HepG2 (cell line): ENCODE data around the gene MRPL43. TPM values are rescaled to one million over a fixed set of nuclear protein-coding genes. Genes with fewer than 3 reads are reported as not detected.

Experiments used
- ATF3 ChIP-seq: sonication (generic); formaldehyde crosslinking; IDR thresholded peaks from 2 replicates; pipeline ENCODE4 v1.4.0; 2020; ENCODE audit warnings: missing genetic modification reagents
- CC2D1A ChIP-seq: sonication (generic); formaldehyde crosslinking; IDR thresholded peaks from 2 replicates; pipeline ENCODE4 v1.8.1; 2023; ENCODE audit warnings: mild to moderate bottlenecking, missing genetic modification reagents
- FOXA3 ChIP-seq: IDR thresholded peaks from 2 replicates; pipeline ENCODE4 v1.6.1; 2016; ENCODE audit warnings: missing genetic modification reagents, missing compliant biosample characterization
- KLF12 ChIP-seq: sonication (generic); formaldehyde crosslinking; IDR thresholded peaks from 2 replicates; pipeline ENCODE4 v1.4.0; 2020; ENCODE audit warnings: missing genetic modification reagents, borderline replicate concordance
- MYC ChIP-seq: sonication (generic); formaldehyde crosslinking; IDR thresholded peaks from 2 replicates; pipeline ENCODE4 v1.9.0; 2021; ENCODE audit warnings: missing genetic modification reagents, borderline replicate concordance
- NCOA2 ChIP-seq: sonication (generic); formaldehyde crosslinking; IDR thresholded peaks from 2 replicates; pipeline ENCODE4 v1.8.0; 2022; ENCODE audit warnings: inconsistent platforms
- NRL ChIP-seq: sonication (generic); formaldehyde crosslinking; IDR thresholded peaks from 2 replicates; pipeline ENCODE4 v1.5.0; 2020; ENCODE audit warnings: missing genetic modification reagents, mild to moderate bottlenecking, moderate library complexity, borderline replicate concordance
- PHF8 ChIP-seq: sonication (generic); formaldehyde crosslinking; IDR thresholded peaks from 2 replicates; pipeline ENCODE4 v1.5.0; 2020; ENCODE audit warnings: missing genetic modification reagents
- PITX1 ChIP-seq: sonication (generic); formaldehyde crosslinking; IDR thresholded peaks from 2 replicates; pipeline ENCODE4 v1.5.1; 2020; ENCODE audit warnings: mild to moderate bottlenecking, missing genetic modification reagents
- PPARG ChIP-seq: conservative IDR thresholded peaks from 2 replicates; pipeline ENCODE4 v1.6.1; 2016; ENCODE audit warnings: missing biosample characterization, missing genetic modification reagents
- RBFOX2 ChIP-seq: fragments of 200-400 bp; formaldehyde crosslinking; IDR thresholded peaks from 2 replicates; pipeline ENCODE4 v1.6.1; 2017; ENCODE audit warnings: low read depth, mild to moderate bottlenecking, low read length
- RFX3 ChIP-seq: IDR thresholded peaks from 2 replicates; pipeline ENCODE4 v1.6.1; 2016; ENCODE audit warnings: missing biosample characterization, missing genetic modification reagents
- TARDBP ChIP-seq: sonication (generic); formaldehyde crosslinking; IDR thresholded peaks from 2 replicates; pipeline ENCODE4 v1.8.0; 2022; ENCODE audit warnings: mild to moderate bottlenecking, missing genetic modification reagents
- TEAD3 ChIP-seq: optimal IDR thresholded peaks from 2 replicates; pipeline ENCODE3; 2016; ENCODE audit warnings: borderline replicate concordance
- YEATS4 ChIP-seq: sonication (generic); formaldehyde crosslinking; IDR thresholded peaks from 2 replicates; pipeline ENCODE4 v1.4.0; 2020; ENCODE audit warnings: missing genetic modification reagents, borderline replicate concordance
- ZBTB2 ChIP-seq: sonication (generic); formaldehyde crosslinking; IDR thresholded peaks from 2 replicates; pipeline ENCODE4 v1.8.0; 2022; ENCODE audit warnings: low read depth, missing genetic modification reagents
- ZNF263 ChIP-seq: sonication (generic); formaldehyde crosslinking; IDR thresholded peaks from 2 replicates; pipeline ENCODE4 v1.4.0; 2020; ENCODE audit warnings: missing genetic modification reagents
- ZNF281 ChIP-seq: sonication (generic); formaldehyde crosslinking; IDR thresholded peaks from 2 replicates; pipeline ENCODE4 v1.4.0; 2020; ENCODE audit warnings: missing genetic modification reagents, borderline replicate concordance
- ZNF367 ChIP-seq: sonication (generic); formaldehyde crosslinking; IDR thresholded peaks from 2 replicates; pipeline ENCODE4 v1.4.0; 2020; ENCODE audit warnings: missing genetic modification reagents, borderline replicate concordance
- ZNF567 ChIP-seq: sonication (generic); formaldehyde crosslinking; IDR thresholded peaks from 2 replicates; pipeline ENCODE4 v1.8.1; 2023; ENCODE audit warnings: mild to moderate bottlenecking, missing genetic modification reagents, borderline replicate concordance
- ZNF724P ChIP-seq: sonication (generic); formaldehyde crosslinking; IDR thresholded peaks from 2 replicates; pipeline ENCODE4 v1.8.0; 2022; ENCODE audit warnings: missing genetic modification reagents, borderline replicate concordance
- polyA plus RNA-seq, 8 experiments: library from polyadenylated mRNA; depleted of rRNA in 3 of 8; stranded (reverse) in 7 of 8; unstranded in 1 of 8; fragments of >200 nt; fragmentation: Illumina TruSeq in 4 of 8; extraction: Trizol in 4 of 8; gene quantifications; 2 replicates each; pipeline versions ENCODE4 v1.2.1 to v1.2.3, GENCODE V29; 2011 to 2016; ENCODE audit warnings: low read depth in 4 of 8, missing spikeins in 1 of 8, mixed read lengths in 1 of 8; ENCODE audit not compliant: insufficient read depth in 1 of 8
- total RNA-seq, 5 experiments: library from RNA; depleted of rRNA; stranded (reverse); fragments of >200 nt; fragmentation: Illumina TruSeq; extraction: Trizol; gene quantifications; 2 replicates each; pipeline ENCODE4 v1.2.3, GENCODE V29; 2016; ENCODE audit warnings: low read depth in 1 of 5
- TF ChIP-seq, protein P1 (sequence below): IDR thresholded peaks from 2 replicates; pipeline ENCODE4 v1.4.0; 2020; ENCODE audit warnings: mild to moderate bottlenecking, missing genetic modification reagents

MRPL43 gene
- total and polyA plus RNA-seq, 2 of the 13 experiments (the other 11 are each of a cell fraction or from before 2014, with no cell fraction given), result 71.0 to 73.7 TPM

DNA sequence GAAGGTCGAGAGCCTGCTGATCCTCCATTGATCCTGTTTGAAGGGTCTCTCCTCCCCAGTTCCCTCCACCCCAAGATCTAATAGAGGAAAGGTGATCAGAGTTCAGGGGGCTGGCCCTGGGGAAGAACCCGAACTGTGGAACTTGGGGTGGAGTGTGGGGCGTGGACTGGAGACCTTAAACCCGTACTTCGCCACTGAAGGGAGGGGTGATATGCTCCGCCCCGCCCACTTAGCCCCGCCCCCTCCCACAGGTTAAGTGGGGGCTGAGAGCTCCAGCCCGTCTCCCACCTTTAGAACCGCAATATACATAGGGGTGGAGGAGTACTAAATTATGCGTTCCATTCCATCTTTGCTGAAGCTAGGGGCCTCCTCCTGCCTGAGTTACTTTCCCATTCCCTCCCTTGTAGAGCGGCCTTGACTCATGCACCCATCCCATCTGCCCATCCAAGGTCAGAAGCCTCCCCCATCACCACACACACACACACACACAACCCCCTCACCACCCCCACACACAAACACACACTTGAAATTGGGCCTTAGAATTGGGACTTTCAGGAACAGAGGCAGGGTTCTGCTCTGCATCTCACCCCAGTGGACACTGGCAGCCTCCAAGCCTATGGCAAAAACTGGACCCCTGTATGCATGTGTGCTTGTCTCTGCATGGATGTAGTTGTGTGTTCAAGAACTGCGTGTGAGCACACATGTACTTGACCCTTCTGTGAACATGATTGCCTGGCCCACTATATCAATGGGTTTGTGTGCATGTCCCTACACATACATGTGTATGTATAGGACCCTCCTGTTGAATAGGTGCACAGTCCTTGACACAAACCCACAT is 17.0 kb downstream of the MRPL43 start (continued):
- TF ChIP-seq ZNF281 (CRISPR knock-in tag) (peak; percentile 79), KLF12 (CRISPR knock-in tag) (no peak), RFX3 (CRISPR knock-in tag) (no peak), NRL (peak; percentile 6; the same call in 1 of the 2 replicates), TEAD3 (CRISPR knock-in tag) (peak; percentile 36), TARDBP (CRISPR knock-in tag) (peak; percentile 59; the same call in 1 of the 2 replicates), FOXA3 (CRISPR knock-in tag) (peak; percentile 27; the same call in 1 of the 2 replicates), MYC (CRISPR knock-in tag) (peak; percentile 3; the same call in 1 of the 2 replicates), ZBTB2 (CRISPR knock-in tag) (no peak), ZNF263 (CRISPR knock-in tag) (peak; percentile 62; the same call in 1 of the 2 replicates), CC2D1A (peak; percentile 66; the same call in 1 of the 2 replicates), ZNF567 (CRISPR knock-in tag) (no peak), NCOA2 (peak; percentile 77), PITX1 (0 out of 2 replicates have a peak, but pooled peaks have one; percentile 31), ZNF367 (CRISPR knock-in tag) (no peak), ATF3 (CRISPR knock-in tag) (no peak), PHF8 (no peak), ZNF724P (0 out of 2 replicates have a peak, but pooled peaks have one; percentile 71), PPARG (CRISPR knock-in tag) (peak; percentile 63), YEATS4 (peak; percentile 70; the same call in 1 of the 2 replicates), RBFOX2 (no peak)
- TF ChIP-seq, protein P1, sequence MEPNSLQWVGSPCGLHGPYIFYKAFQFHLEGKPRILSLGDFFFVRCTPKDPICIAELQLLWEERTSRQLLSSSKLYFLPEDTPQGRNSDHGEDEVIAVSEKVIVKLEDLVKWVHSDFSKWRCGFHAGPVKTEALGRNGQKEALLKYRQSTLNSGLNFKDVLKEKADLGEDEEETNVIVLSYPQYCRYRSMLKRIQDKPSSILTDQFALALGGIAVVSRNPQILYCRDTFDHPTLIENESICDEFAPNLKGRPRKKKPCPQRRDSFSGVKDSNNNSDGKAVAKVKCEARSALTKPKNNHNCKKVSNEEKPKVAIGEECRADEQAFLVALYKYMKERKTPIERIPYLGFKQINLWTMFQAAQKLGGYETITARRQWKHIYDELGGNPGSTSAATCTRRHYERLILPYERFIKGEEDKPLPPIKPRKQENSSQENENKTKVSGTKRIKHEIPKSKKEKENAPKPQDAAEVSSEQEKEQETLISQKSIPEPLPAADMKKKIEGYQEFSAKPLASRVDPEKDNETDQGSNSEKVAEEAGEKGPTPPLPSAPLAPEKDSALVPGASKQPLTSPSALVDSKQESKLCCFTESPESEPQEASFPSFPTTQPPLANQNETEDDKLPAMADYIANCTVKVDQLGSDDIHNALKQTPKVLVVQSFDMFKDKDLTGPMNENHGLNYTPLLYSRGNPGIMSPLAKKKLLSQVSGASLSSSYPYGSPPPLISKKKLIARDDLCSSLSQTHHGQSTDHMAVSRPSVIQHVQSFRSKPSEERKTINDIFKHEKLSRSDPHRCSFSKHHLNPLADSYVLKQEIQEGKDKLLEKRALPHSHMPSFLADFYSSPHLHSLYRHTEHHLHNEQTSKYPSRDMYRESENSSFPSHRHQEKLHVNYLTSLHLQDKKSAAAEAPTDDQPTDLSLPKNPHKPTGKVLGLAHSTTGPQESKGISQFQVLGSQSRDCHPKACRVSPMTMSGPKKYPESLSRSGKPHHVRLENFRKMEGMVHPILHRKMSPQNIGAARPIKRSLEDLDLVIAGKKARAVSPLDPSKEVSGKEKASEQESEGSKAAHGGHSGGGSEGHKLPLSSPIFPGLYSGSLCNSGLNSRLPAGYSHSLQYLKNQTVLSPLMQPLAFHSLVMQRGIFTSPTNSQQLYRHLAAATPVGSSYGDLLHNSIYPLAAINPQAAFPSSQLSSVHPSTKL (CRISPR knock-in tag), result peak; percentile 51
